Activated CD4-positive, alpha-beta memory T cell treated with anti-CD3 and anti-CD28 coated beads, Interleukin-2, amount 10 ng/mL, durations not matched to agents 7 days and 5 days (primary cell): ENCODE measurements around the gene RSBN1L. TPM values are rescaled to one million over a fixed set of nuclear protein-coding genes. Genes with fewer than 3 reads are reported as not detected.
A peak's percentile ranks its signal among the peaks of the same experiment; 100 is the strongest.
"Not testable (repeated sequence)": the region's sequence is repeated elsewhere in the genome, so short reads cannot be mapped to it uniquely, and the experiment has no call there.

Source experiments
- CTCF ChIA-PET: fragments of 350-600 bp; sonication (Branson Sonifier 250); formaldehyde crosslinking; loops from one replicate; lab custom pipeline; 2021; ENCODE audit warnings: antibody characterized with exemption, inconsistent platforms; lab: Charles Lee
- POLR2A ChIA-PET: fragments of 350-600 bp; sonication (Branson Sonifier 250); formaldehyde crosslinking; loops from one replicate; lab custom pipeline; 2021; ENCODE audit warnings: antibody characterized with exemption; lab: Charles Lee
- DNase-seq: peaks from one replicate; pipeline ENCODE4 v3.0.0-alpha.2; 2020
- H3K27ac Mint-ChIP-seq: one replicate; pipeline ENCODE4 v1.8.0; 2021; ENCODE audit warnings: mild to moderate bottlenecking, mixed read lengths
- H3K27me3 Mint-ChIP-seq: one replicate; pipeline ENCODE4 v1.8.0; 2021; ENCODE audit warnings: mixed read lengths
- H3K36me3 Mint-ChIP-seq: one replicate; pipeline ENCODE4 v1.8.0; 2021; ENCODE audit warnings: low read depth, mixed read lengths
- H3K4me1 Mint-ChIP-seq: one replicate; pipeline ENCODE4 v1.8.0; 2021; ENCODE audit warnings: mixed read lengths
- H3K4me3 Mint-ChIP-seq: one replicate; pipeline ENCODE4 v1.8.0; 2021; ENCODE audit warnings: mild to moderate bottlenecking, mixed read lengths
- H3K9me3 Mint-ChIP-seq: one replicate; pipeline ENCODE4 v1.8.0; 2021; ENCODE audit warnings: mixed read lengths
- total RNA-seq, 2 experiments: library from RNA; stranded (reverse); gene quantifications; one replicate each; pipeline ENCODE4 v1.2.3, GENCODE V29; 2021

The RSBN1L gene
- total RNA-seq, 2 experiments from 2014 or later, result 28.7 to 29.5 TPM

DNA sequence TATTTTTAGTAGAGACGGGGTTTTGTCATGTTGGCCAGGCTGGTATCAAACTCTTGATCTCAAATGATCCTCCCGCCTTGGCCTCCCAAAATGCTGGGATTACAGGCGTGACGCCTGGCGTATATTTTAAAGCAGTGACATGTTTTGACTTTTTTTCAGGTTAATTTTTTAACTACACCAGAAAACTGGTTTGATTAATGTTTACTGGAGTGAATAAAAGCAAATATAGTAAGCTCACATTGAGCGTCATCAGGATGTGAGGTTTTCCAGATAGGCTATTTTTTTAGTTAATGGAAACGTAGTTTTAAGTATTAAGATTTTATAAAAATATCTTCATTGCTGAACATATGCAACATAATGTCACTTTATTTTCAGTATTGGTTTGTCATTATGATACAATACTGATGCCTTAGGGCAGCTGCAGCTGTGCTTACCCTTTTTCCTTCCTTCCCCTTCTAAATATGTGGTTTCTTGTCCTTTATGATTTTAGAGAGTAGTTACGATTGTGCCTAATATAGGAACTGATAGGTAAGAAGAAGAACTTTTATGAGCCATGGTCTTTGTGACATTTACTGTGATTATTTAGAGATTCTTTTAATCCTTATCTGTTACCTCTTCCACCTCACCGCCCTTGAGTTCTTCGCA lies 64.7 kb downstream of the RSBN1L start:
- Mint-ChIP-seq H3K9me3 (no peaks in the 10 kb centered on the region), H3K4me3 (no peak overlapping the region), H3K36me3 (peaks cover 4% of the 10 kb centered on the region), H3K4me1 (peaks cover 10% of the 10 kb centered on the region), H3K27me3 (no peaks in the 10 kb centered on the region), H3K27ac (no peak overlapping the region)
- DNase-seq, result no peak
- ChIA-PET CTCF (interaction anchor here (1.9 to 3.5 kb wide), 6 partner anchors 38 to 142 kb away, joined by 5 to 49 read pairs (median 20); partner anchors contain the start of genes PHTF2 and TMEM60), POLR2A (no interaction called here)

DNA sequence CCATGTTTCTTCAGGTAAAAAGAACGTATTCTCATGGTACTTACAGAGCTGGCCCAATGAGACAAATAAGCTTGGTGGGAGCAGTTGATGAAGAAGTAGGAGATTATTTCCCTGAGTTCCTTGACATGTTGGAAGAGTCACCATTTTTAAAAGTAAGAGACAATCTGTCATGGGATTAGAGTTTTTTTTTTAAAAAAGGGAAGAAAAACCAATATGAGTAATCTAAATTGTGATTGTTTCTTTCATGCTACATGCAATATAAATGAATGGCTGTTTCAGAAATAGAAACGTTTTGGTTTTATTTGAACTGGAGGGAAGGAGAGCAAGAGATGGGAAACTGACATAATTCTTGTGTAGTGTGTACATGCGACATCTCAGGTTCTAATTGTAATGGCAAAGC lies 69.2 kb downstream of the RSBN1L start:
- peaks cover 6% of the 10 kb centered on the region for H3K4me1 Mint-ChIP-seq
- no peak overlapping the region for H3K4me3 Mint-ChIP-seq
- ChIA-PET CTCF (interaction anchor here (1.1 kb wide), 1 partner anchor 170 kb away, joined by 3 read pairs; no protein-coding TSS in a partner anchor), POLR2A (interaction anchor here (1.0 kb wide), 1 partner anchor 70 kb away, joined by 3 read pairs; no protein-coding TSS in a partner anchor)
- no peaks in the 10 kb centered on the region for H3K9me3 Mint-ChIP-seq
- no peak for DNase-seq
- H3K36me3 Mint-ChIP-seq, result peaks cover 19% of the 10 kb centered on the region
- H3K27me3 Mint-ChIP-seq, result no peaks in the 10 kb centered on the region
- no peak overlapping the region for H3K27ac Mint-ChIP-seq

- ChIA-PET POLR2A (interaction anchor here (1.0 kb wide), 1 partner anchor 70 kb away, joined by 3 read pairs; no protein-coding TSS in a partner anchor), CTCF (interaction anchor here (1.1 kb wide), 1 partner anchor 169 kb away, joined by 3 read pairs; no protein-coding TSS in a partner anchor)
- Mint-ChIP-seq H3K27me3 (no peaks in the 10 kb centered on the region), H3K4me3 (no peak overlapping the region), H3K36me3 (peaks cover 22% of the 10 kb centered on the region), H3K9me3 (no peaks in the 10 kb centered on the region), H3K27ac (peak overlapping the region; percentile 35), H3K4me1 (peaks cover 7% of the 10 kb centered on the region)
- no peak for DNase-seq
These were observed 69.9 kb downstream of the RSBN1L start for GRCh38 chr7:77765906-77766800.

GRCh38 chr7:77766801-77767605 lies 70.7 kb downstream of the RSBN1L start:
- Mint-ChIP-seq H3K4me3 (no peak overlapping the region), H3K9me3 (no peaks in the 10 kb centered on the region), H3K27ac (peak overlapping the region; percentile 48), H3K36me3 (peaks cover 22% of the 10 kb centered on the region), H3K4me1 (peaks cover 7% of the 10 kb centered on the region), H3K27me3 (no peaks in the 10 kb centered on the region)
- ChIA-PET CTCF (no interaction called here), POLR2A (no interaction called here)
- DNase-seq, result no peak

GRCh38 chr7:77770316-77770715 lies 74.1 kb downstream of the RSBN1L start:
- CTCF ChIA-PET, result interaction anchor here (0.6 kb wide), 1 partner anchor 119 kb away, joined by 3 read pairs; no protein-coding TSS in a partner anchor
- Mint-ChIP-seq H3K27me3 (no peaks in the 10 kb centered on the region), H3K27ac (no peak overlapping the region), H3K4me1 (peaks cover 6% of the 10 kb centered on the region), H3K9me3 (no peaks in the 10 kb centered on the region), H3K36me3 (peaks cover 36% of the 10 kb centered on the region), H3K4me3 (no peak overlapping the region)
- POLR2A ChIA-PET, result no interaction called here
- DNase-seq, result no peak

DNA sequence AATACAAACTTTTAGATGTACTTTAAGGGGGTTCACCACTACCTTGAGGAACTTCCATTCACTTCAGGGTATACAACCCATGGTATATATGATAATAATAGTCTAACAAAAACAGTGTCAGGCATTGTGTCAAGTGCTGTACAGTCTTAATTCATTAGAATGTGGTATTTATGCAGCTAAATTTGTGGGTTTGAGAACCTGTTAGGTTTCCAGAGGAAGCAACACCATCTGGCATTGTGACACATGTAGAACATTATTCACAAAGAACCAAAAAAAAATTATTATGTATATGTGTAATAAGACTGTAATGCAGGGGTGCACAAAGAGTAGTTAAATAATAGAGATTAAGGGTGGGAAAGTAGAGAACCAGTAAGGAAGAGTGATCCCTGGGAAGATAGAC lies 75.6 kb downstream of the RSBN1L start:
- CTCF ChIA-PET, result interaction anchor here (0.9 kb wide), 1 partner anchor 12 kb away, joined by 3 read pairs; no protein-coding TSS in a partner anchor
- H3K4me3 Mint-ChIP-seq, result no peak overlapping the region
- no peaks in the 10 kb centered on the region for H3K9me3 Mint-ChIP-seq
- H3K4me1 Mint-ChIP-seq, result peaks cover 6% of the 10 kb centered on the region
- POLR2A ChIA-PET, result no interaction called here
- H3K27ac Mint-ChIP-seq, result no peak overlapping the region
- peaks cover 40% of the 10 kb centered on the region for H3K36me3 Mint-ChIP-seq
- no peaks in the 10 kb centered on the region for H3K27me3 Mint-ChIP-seq
- DNase-seq, result no peak

DNA sequence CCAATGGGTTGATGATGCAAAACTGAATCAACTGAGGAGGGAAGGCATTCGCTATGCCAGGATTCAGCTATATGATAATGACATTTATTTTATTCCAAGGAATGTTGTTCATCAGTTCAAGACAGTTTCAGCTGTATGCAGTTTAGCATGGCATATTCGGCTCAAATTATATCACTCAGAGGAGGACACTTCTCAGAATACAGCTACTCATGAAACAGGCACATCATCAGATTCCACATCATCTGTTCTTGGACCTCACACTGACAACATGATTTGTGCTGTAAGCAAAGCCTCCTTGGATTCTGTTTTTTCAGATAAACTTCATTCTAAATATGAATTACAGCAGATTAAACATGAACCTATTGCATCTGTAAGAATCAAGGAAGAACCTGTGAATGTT lies 82.3 kb downstream of the RSBN1L start:
- H3K27me3 Mint-ChIP-seq, result no peaks in the 10 kb centered on the region
- peaks cover 10% of the 10 kb centered on the region for H3K4me1 Mint-ChIP-seq
- H3K36me3 Mint-ChIP-seq, result peaks cover 46% of the 10 kb centered on the region
- no peak for DNase-seq
- ChIA-PET POLR2A (interaction anchor here (1.2 kb wide), 1 partner anchor 18 kb away, joined by 3 read pairs; no protein-coding TSS in a partner anchor), CTCF (interaction anchor here (2.2 kb wide), 1 partner anchor 127 kb away, joined by 7 read pairs; no protein-coding TSS in a partner anchor)
- no peak overlapping the region for H3K27ac Mint-ChIP-seq
- H3K4me3 Mint-ChIP-seq, result no peak overlapping the region
- no peaks in the 10 kb centered on the region for H3K9me3 Mint-ChIP-seq

- Mint-ChIP-seq H3K4me1 (peaks cover 10% of the 10 kb centered on the region), H3K4me3 (no peak overlapping the region), H3K36me3 (peaks cover 57% of the 10 kb centered on the region), H3K27ac (no peak overlapping the region), H3K9me3 (no peaks in the 10 kb centered on the region), H3K27me3 (no peaks in the 10 kb centered on the region)
- no peak for DNase-seq
- ChIA-PET CTCF (no interaction called here), POLR2A (interaction anchor here (1.3 kb wide), 1 partner anchor 52 kb away, joined by 3 read pairs; no protein-coding TSS in a partner anchor)
These were observed 86.1 kb downstream of the RSBN1L start for GRCh38 chr7:77782383-77782782.

DNA sequence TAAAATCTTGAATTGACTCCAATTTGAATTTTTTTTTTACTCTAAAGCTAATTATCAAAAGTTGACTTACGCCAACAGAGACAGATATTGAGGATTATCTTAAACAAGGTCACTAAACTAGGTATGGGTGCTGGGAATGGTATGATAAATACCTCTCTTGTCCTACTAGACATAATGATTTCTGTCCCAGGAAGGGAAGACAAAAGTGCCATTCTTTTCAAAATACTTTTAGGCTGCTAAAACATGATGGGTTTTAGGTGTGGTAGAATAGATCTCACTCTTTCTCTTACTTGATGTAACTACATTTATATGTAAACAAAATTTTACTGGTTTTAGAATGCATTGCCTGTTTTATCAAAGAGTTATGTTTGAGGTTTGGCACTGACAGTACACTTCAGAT lies 86.9 kb downstream of the RSBN1L start:
- Mint-ChIP-seq H3K4me1 (peaks cover 10% of the 10 kb centered on the region), H3K27ac (no peak overlapping the region), H3K9me3 (no peaks in the 10 kb centered on the region), H3K4me3 (no peak overlapping the region), H3K27me3 (no peaks in the 10 kb centered on the region), H3K36me3 (peaks cover 53% of the 10 kb centered on the region)
- POLR2A ChIA-PET, result interaction anchor here (1.3 kb wide), 1 partner anchor 51 kb away, joined by 3 read pairs; no protein-coding TSS in a partner anchor
- CTCF ChIA-PET, result no interaction called here
- DNase-seq, result no peak

- H3K36me3 Mint-ChIP-seq, result peaks cover 49% of the 10 kb centered on the region
- no peaks in the 10 kb centered on the region for H3K27me3 Mint-ChIP-seq
- no peak for DNase-seq
- POLR2A ChIA-PET, result interaction anchor here (1.3 kb wide), 1 partner anchor 51 kb away, joined by 3 read pairs; no protein-coding TSS in a partner anchor
- CTCF ChIA-PET, result no interaction called here
- H3K27ac Mint-ChIP-seq, result no peak overlapping the region
- peaks cover 10% of the 10 kb centered on the region for H3K4me1 Mint-ChIP-seq
- no peak overlapping the region for H3K4me3 Mint-ChIP-seq
- H3K9me3 Mint-ChIP-seq, result no peaks in the 10 kb centered on the region
These were observed 87.3 kb downstream of the RSBN1L start for GRCh38 chr7:77783545-77783944.

DNA sequence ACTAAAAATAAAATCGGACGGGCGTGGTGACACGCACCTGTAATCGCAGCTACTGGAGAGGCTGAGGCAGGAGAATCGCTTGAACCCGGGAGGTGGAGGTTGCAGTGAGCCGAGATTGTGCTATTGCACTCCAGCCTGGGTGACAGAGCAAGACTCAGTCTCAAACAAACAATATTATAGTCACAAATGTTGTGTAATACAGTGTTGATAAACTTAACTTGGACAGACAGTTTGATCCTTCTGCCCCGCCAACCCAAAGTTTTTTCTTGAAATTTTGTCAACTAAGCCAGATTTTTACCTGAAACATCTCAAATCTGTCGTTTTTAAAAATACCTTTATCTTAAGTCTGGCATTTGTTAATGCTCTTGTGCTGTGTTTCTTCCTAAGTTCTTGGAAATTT lies 88.2 kb downstream of the RSBN1L start:
- H3K27me3 Mint-ChIP-seq, H3K27ac Mint-ChIP-seq, DNase-seq, CTCF ChIA-PET, POLR2A ChIA-PET, H3K9me3 Mint-ChIP-seq, H3K4me3 Mint-ChIP-seq: not testable (repeated sequence)
- H3K36me3 Mint-ChIP-seq, result peaks cover 45% of the 10 kb centered on the region
- peaks cover 10% of the 10 kb centered on the region for H3K4me1 Mint-ChIP-seq

DNA sequence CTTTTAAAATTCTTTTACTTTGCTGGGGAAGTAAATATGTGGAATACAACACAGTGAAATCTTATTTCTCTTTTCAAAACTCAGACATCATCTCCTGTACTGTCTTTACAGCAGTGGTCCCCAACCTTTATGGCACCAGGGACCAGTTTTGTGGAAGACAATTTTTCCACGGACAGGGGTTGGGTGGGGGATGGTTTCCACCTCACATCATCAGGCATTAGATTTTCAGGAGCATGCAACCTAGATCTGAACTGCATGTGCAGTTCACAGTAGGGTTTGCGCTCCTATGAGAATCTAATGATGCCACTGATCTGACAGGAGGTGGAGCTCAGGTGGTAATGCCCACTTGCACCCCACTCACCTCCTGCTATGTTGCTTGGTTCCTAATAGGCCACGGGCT lies 89.8 kb downstream of the RSBN1L start:
- Mint-ChIP-seq H3K27me3 (no peaks in the 10 kb centered on the region), H3K27ac (no peak overlapping the region), H3K36me3 (peaks cover 37% of the 10 kb centered on the region), H3K9me3 (no peaks in the 10 kb centered on the region), H3K4me1 (peaks cover 3% of the 10 kb centered on the region), H3K4me3 (no peak overlapping the region)
- DNase-seq, result no peak
- ChIA-PET POLR2A (no interaction called here), CTCF (interaction anchor here (1.2 kb wide), 1 partner anchor 12 kb away, joined by 3 read pairs; the partner anchor contains the start of genes PHTF2 and TMEM60)
